HepG2 (cell line): ENCODE results near the gene NRN1L. TPM values are rescaled to one million over a fixed set of nuclear protein-coding genes. Genes with fewer than 3 reads are reported as not detected.

Experiments
- ADNP ChIP-seq: sonication (generic); formaldehyde crosslinking; IDR thresholded peaks from 2 replicates; pipeline ENCODE4 v1.4.0; 2020; ENCODE audit warnings: missing genetic modification reagents
- CEBPG ChIP-seq: IDR thresholded peaks from 2 replicates; pipeline ENCODE4 v1.6.1; 2016
- EP300 ChIP-seq, 3 experiments: sonication (generic) in 1 of 3; formaldehyde crosslinking in 1 of 3; IDR thresholded peaks; 2 replicates each; pipeline versions ENCODE4 v1.5.1 to v1.6.1; 2011 to 2020; ENCODE audit warnings: low read depth in 2 of 3, low read length in 2 of 3, borderline replicate concordance in 1 of 3, improper control_type of control experiment in 1 of 3, mild to moderate bottlenecking in 1 of 3, missing genetic modification reagents in 1 of 3, moderate library complexity in 1 of 3
- FOXP1 ChIP-seq, 2 experiments: fragments of 450-650 bp in 1 of 2; IDR thresholded peaks; 2 replicates each; pipeline ENCODE4 v1.6.1; 2017 to 2018; ENCODE audit warnings: antibody characterized with exemption in 1 of 2
- HOXA3 ChIP-seq: sonication (generic); formaldehyde crosslinking; IDR thresholded peaks from 2 replicates; pipeline ENCODE4 v1.5.0; 2020; ENCODE audit warnings: missing genetic modification reagents
- IRF2 ChIP-seq: IDR thresholded peaks from 2 replicates; pipeline ENCODE4 v1.6.1; 2018; ENCODE audit warnings: missing genetic modification reagents, missing compliant biosample characterization
- KDM1A ChIP-seq: IDR thresholded peaks from 2 replicates; pipeline ENCODE4 v1.6.1; 2016; ENCODE audit warnings: missing compliant biosample characterization
- PITX1 ChIP-seq: sonication (generic); formaldehyde crosslinking; IDR thresholded peaks from 2 replicates; pipeline ENCODE4 v1.5.1; 2020; ENCODE audit warnings: mild to moderate bottlenecking, missing genetic modification reagents
- SIX1 ChIP-seq: sonication (generic); formaldehyde crosslinking; IDR thresholded peaks from 2 replicates; pipeline ENCODE4 v1.4.0; 2020; ENCODE audit warnings: missing genetic modification reagents, borderline replicate concordance
- TCF7 ChIP-seq: sonication (generic); IDR thresholded peaks from 2 replicates; pipeline ENCODE4 v1.6.1; 2016; ENCODE audit warnings: antibody characterized with exemption, low read depth
- ZNF263 ChIP-seq: sonication (generic); formaldehyde crosslinking; IDR thresholded peaks from 2 replicates; pipeline ENCODE4 v1.4.0; 2020; ENCODE audit warnings: missing genetic modification reagents
- ZNF546 ChIP-seq: sonication (generic); formaldehyde crosslinking; conservative IDR thresholded peaks from 2 replicates; pipeline ENCODE4 v1.8.1; 2023; ENCODE audit warnings: mild to moderate bottlenecking, missing genetic modification reagents
- polyA plus RNA-seq, 8 experiments: library from polyadenylated mRNA; depleted of rRNA in 3 of 8; stranded (reverse) in 7 of 8; unstranded in 1 of 8; fragments of >200 nt; fragmentation: Illumina TruSeq in 4 of 8; extraction: Trizol in 4 of 8; gene quantifications; 2 replicates each; pipeline versions ENCODE4 v1.2.1 to v1.2.3, GENCODE V29; 2011 to 2016; ENCODE audit warnings: low read depth in 4 of 8, missing spikeins in 1 of 8, mixed read lengths in 1 of 8; ENCODE audit not compliant: insufficient read depth in 1 of 8
- total RNA-seq, 5 experiments: library from RNA; depleted of rRNA; stranded (reverse); fragments of >200 nt; fragmentation: Illumina TruSeq; extraction: Trizol; gene quantifications; 2 replicates each; pipeline ENCODE4 v1.2.3, GENCODE V29; 2016; ENCODE audit warnings: low read depth in 1 of 5
- TF ChIP-seq, protein P1 (sequence below): sonication (generic); formaldehyde crosslinking; conservative IDR thresholded peaks from 2 replicates; pipeline ENCODE4 v1.4.0; 2020; ENCODE audit warnings: missing genetic modification reagents
- TF ChIP-seq, protein P2 (sequence below): sonication (generic); formaldehyde crosslinking; IDR thresholded peaks from 2 replicates; pipeline ENCODE4 v1.4.0; 2020; ENCODE audit warnings: mild to moderate bottlenecking, missing genetic modification reagents, borderline replicate concordance
- TF ChIP-seq, protein P3 (sequence below): sonication (generic); formaldehyde crosslinking; IDR thresholded peaks from 2 replicates; pipeline ENCODE4 v1.4.0; 2020; ENCODE audit warnings: missing genetic modification reagents
- TF ChIP-seq, protein P4 (sequence below): sonication (generic); formaldehyde crosslinking; conservative IDR thresholded peaks from 2 replicates; pipeline ENCODE4 v1.4.0; 2020; ENCODE audit warnings: mild to moderate bottlenecking, missing genetic modification reagents, moderate library complexity

The NRN1L gene
- total and polyA plus RNA-seq, 2 of the 13 experiments (the other 11 are each of a cell fraction or from before 2014, with no cell fraction given): 0.53 to 1.2 TPM

DNA sequence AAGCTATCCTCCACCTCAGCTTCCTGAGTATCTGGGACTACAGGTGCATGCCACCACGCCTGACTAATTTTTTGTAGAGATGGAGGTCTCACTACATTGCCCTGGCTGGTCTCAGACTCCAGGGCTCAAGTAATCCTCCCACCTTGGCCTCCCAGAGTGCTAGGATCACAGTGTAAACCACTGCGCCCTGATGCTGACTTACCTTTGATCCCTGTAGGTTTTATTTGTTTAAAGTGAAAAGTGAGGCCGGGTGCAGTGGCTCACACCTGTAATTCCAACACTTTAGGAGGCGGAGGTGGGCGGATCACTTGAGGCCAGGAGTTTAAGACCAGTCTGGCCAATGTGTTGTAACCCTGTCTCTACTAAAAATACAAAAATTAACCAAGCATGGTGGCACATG lies 17.0 kb downstream of the NRN1L start (continued):
- TF ChIP-seq FOXP1 (IDR thresholded peaks at IDR 0.05) (no peak), FOXP1 (CRISPR knock-in tag; IDR thresholded peaks at IDR 0.05) (0 out of 2 replicates have a peak, but pooled peaks have one; percentile 28), ZNF546 (CRISPR knock-in tag) (no peak), IRF2 (CRISPR knock-in tag) (0 out of 2 replicates have a peak, but pooled peaks have one; percentile 14), HOXA3 (CRISPR knock-in tag) (peak; percentile 34), ZNF263 (0 out of 2 replicates have a peak, but pooled peaks have one; percentile 34), PITX1 (CRISPR knock-in tag) (peak; percentile 63; the same call in 1 of the 2 replicates), ADNP (CRISPR knock-in tag) (peak; percentile 78), CEBPG (CRISPR knock-in tag) (0 out of 2 replicates have a peak, but pooled peaks have one; percentile 21), SIX1 (CRISPR knock-in tag) (0 out of 2 replicates have a peak, but pooled peaks have one; percentile 39), EP300 (IDR thresholded peaks at IDR 0.05; ENCODE audit: low read depth in 2 of 2, low read length in 2 of 2) (peak in 1 of 2 experiments; percentile 20; a peak in 1 of 4 replicates), EP300 (CRISPR knock-in tag; IDR thresholded peaks at IDR 0.05; ENCODE audit: borderline replicate concordance) (no peak), KDM1A (CRISPR knock-in tag) (peak; percentile 48; the same call in 1 of the 2 replicates), TCF7 (no peak; the same call in 1 of the 2 replicates)
- TF ChIP-seq, protein P1, sequence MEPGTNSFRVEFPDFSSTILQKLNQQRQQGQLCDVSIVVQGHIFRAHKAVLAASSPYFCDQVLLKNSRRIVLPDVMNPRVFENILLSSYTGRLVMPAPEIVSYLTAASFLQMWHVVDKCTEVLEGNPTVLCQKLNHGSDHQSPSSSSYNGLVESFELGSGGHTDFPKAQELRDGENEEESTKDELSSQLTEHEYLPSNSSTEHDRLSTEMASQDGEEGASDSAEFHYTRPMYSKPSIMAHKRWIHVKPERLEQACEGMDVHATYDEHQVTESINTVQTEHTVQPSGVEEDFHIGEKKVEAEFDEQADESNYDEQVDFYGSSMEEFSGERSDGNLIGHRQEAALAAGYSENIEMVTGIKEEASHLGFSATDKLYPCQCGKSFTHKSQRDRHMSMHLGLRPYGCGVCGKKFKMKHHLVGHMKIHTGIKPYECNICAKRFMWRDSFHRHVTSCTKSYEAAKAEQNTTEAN (CRISPR knock-in tag): peak; percentile 63; the same call in 1 of the 2 replicates
- TF ChIP-seq, protein P2, sequence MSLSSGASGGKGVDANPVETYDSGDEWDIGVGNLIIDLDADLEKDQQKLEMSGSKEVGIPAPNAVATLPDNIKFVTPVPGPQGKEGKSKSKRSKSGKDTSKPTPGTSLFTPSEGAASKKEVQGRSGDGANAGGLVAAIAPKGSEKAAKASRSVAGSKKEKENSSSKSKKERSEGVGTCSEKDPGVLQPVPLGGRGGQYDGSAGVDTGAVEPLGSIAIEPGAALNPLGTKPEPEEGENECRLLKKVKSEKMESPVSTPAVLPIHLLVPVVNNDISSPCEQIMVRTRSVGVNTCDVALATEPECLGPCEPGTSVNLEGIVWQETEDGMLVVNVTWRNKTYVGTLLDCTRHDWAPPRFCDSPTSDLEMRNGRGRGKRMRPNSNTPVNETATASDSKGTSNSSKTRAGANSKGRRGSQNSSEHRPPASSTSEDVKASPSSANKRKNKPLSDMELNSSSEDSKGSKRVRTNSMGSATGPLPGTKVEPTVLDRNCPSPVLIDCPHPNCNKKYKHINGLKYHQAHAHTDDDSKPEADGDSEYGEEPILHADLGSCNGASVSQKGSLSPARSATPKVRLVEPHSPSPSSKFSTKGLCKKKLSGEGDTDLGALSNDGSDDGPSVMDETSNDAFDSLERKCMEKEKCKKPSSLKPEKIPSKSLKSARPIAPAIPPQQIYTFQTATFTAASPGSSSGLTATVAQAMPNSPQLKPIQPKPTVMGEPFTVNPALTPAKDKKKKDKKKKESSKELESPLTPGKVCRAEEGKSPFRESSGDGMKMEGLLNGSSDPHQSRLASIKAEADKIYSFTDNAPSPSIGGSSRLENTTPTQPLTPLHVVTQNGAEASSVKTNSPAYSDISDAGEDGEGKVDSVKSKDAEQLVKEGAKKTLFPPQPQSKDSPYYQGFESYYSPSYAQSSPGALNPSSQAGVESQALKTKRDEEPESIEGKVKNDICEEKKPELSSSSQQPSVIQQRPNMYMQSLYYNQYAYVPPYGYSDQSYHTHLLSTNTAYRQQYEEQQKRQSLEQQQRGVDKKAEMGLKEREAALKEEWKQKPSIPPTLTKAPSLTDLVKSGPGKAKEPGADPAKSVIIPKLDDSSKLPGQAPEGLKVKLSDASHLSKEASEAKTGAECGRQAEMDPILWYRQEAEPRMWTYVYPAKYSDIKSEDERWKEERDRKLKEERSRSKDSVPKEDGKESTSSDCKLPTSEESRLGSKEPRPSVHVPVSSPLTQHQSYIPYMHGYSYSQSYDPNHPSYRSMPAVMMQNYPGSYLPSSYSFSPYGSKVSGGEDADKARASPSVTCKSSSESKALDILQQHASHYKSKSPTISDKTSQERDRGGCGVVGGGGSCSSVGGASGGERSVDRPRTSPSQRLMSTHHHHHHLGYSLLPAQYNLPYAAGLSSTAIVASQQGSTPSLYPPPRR (CRISPR knock-in tag): peak; percentile 39; the same call in 1 of the 2 replicates
- TF ChIP-seq, protein P3, sequence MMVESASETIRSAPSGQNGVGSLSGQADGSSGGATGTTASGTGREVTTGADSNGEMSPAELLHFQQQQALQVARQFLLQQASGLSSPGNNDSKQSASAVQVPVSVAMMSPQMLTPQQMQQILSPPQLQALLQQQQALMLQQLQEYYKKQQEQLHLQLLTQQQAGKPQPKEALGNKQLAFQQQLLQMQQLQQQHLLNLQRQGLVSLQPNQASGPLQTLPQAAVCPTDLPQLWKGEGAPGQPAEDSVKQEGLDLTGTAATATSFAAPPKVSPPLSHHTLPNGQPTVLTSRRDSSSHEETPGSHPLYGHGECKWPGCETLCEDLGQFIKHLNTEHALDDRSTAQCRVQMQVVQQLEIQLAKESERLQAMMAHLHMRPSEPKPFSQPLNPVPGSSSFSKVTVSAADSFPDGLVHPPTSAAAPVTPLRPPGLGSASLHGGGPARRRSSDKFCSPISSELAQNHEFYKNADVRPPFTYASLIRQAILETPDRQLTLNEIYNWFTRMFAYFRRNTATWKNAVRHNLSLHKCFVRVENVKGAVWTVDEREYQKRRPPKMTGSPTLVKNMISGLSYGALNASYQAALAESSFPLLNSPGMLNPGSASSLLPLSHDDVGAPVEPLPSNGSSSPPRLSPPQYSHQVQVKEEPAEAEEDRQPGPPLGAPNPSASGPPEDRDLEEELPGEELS (CRISPR knock-in tag): peak; percentile 58
- TF ChIP-seq, protein P4, sequence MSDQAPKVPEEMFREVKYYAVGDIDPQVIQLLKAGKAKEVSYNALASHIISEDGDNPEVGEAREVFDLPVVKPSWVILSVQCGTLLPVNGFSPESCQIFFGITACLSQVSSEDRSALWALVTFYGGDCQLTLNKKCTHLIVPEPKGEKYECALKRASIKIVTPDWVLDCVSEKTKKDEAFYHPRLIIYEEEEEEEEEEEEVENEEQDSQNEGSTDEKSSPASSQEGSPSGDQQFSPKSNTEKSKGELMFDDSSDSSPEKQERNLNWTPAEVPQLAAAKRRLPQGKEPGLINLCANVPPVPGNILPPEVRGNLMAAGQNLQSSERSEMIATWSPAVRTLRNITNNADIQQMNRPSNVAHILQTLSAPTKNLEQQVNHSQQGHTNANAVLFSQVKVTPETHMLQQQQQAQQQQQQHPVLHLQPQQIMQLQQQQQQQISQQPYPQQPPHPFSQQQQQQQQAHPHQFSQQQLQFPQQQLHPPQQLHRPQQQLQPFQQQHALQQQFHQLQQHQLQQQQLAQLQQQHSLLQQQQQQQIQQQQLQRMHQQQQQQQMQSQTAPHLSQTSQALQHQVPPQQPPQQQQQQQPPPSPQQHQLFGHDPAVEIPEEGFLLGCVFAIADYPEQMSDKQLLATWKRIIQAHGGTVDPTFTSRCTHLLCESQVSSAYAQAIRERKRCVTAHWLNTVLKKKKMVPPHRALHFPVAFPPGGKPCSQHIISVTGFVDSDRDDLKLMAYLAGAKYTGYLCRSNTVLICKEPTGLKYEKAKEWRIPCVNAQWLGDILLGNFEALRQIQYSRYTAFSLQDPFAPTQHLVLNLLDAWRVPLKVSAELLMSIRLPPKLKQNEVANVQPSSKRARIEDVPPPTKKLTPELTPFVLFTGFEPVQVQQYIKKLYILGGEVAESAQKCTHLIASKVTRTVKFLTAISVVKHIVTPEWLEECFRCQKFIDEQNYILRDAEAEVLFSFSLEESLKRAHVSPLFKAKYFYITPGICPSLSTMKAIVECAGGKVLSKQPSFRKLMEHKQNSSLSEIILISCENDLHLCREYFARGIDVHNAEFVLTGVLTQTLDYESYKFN (CRISPR knock-in tag): peak; percentile 41
